HuH-7 (cell line): ENCODE data around the gene GDF7.

Source experiments
- DNase-seq: peaks from one replicate; pipeline ENCODE4 v3.0.0; 2011; ENCODE audit warnings: low spot score

The GDF7 gene

DNA sequence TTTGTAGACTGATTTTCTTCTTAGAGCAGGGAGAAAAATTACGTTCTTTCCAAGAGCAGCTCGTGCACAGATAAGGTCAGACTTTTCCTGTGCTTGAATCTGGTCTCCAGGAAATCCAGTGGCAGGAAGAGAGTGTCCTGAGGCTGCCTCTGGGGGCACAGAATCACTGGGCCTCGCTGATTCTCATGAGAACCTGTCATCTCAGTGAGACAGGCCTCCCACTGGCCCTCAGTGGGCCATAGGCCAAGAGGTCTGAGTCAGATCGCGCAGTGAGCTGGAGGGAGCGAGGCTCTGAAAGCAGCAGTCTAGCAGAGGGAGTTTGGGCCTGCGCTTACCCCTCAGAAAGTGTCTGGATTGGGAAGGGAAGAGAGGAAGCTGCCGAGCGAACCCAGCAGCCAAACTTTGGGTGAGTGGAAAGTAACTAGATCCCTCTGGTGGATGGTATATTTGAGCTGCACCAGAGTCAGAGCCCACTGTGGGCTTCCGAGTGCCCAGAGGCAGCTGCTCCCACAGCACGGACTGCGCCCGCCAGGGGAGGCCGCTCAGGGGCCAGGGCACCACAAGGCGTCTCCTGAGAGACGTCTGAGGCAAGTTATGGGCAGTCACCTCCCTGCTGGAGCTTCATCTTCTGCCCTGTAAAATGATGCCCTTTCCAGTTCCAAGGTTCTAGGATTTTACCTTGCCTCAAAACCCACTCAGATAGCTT lies 8.2 kb downstream of the GDF7 start:
- DNase-seq: no peak

DNA sequence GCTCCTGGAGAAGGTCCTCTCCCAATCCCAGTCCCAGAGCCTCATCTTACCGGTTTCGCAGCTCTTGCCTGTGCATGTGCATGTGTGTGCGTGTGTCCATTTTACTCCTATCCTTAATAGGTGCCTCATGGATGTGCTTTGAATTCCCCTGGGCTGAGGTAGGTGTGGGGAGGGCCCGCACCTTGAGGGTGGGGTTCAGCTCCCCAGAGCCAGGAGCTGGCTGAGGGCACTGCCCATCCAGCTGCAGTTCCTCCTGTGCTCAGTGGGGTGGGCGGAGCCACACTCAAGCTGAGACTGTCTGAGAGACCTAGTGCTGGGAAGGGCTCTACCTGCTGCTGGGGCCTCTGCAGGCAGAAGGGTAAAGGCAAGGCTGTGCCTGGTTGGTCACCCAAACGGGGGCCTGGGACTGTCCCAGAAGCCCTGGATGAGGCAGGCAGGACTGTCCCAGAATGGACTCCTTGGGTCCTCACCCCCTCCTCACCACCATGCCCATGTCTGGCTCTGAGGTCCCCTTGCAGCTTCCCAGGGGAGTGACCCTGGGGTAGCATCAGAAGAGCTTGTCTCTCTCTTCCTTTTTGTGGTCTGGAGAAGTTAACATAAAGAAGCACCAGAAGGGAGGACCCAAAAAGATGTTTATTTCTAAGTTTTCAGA lies 8.9 kb downstream of the GDF7 start:
- peak; percentile 82 for DNase-seq

DNA sequence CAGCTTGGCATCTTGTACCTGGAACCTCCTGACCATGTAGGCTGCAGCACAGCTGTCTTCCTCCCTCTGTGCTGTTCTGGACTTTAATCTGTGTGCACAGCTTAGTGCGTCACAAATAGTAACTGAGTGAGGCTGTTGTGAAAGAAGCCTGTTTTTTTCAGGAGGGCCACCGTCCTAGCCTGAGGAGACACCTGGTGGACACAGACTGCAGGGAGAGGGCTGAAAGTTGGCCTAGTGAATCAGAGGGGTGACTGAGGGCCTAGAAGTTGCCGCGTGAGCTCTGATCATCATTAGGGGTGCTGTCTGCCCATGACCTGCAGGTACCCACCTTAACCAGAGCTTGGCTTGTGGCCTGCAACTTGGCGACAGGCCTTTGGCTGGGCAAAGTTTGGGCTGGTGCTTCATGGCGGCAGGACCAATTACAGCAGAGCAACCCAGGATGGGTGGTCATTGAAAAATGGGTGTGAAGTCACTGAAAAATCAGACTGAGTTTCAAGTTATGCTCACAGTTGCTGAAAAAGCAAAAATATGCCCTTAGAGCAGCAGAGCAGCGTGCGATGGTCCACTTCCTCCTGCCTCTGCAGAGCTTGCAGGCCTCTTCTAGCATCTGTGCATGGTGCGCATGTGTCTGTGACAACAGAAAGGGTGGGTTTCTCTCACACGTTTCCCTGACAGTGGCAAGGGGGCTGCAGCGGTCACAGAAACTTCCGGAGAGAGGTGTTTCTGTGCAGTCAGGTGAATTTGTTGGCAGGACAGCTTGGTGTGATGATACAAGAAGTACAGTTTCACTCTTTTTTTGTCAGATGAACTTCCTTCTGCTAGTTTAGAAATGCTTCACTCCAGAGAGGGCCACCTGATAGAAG lies 9.6 kb downstream of the GDF7 start:
- peak; percentile 89 for DNase-seq

DNA sequence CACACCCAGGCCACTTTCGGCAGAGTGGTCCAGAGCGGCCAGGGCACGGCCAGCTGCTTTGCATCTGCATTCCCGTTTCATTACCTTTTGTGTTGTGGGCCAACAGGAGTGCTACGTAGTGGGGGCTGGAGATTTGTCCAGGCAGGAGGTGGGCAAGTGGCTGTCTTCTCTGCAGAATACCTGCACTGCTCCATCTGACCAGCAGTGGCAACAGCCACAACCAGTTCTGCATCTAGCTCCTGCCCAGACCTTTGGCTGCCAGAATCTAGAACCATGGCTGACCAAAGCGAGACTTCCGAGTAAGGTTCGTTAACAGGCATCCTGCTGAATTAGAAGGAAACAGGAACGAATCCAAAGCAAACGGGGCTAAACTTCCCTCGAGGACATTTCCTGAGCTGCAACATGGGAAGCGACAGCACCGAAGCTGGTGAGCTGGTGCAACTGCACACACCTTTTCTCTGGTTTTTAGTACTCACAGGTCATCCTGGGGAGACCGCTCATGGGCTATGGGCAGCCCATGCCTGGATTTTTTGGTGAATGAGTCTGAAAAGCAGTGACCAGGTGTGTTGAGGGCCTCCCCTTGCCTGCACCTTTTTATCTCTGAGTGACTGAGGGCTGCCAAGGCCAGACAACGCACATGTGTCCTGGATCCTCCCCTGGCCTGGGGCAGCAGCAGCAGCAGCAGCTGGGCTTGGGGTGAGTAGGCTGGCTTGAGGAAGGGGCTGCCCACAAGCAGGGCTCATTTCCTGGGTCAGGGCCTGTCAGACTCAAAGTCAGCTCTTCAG lies 10.5 kb downstream of the GDF7 start:
- no peak for DNase-seq

DNA sequence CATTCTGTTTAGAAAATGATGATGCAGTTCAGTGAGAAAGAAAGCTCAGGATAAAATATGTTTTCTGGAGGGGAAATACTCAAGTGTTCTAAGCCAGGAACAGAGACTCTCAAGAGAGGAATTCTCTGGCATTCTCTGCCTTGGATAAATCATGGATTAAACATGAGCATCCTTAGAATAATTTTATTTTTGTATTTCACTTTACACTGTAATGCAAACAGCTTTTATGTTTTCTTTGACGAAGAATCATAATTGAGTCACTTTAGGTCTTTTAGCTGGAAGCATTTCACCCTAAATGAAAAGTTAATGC lies 11.1 kb downstream of the GDF7 start:
- DNase-seq: no peak

DNA sequence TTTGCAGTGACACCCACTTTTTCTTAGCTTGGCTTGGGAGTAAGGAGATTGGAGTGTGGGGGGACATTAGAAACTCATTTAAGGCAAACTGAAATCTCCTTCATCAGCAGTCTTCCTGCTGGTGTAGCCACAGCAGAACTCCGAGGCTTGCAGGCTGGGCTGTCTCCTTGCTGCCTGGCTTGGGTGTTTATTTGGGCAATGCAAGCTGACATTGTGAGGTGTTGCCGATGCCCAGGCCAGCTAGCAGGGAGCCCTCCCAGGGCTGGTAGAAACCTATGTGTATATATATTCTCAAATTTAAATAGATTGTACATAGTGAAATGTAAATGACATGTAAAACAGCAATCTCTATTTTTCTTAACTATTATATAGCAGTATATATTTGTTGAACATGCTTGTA lies 11.8 kb downstream of the GDF7 start:
- DNase-seq: no peak

DNA sequence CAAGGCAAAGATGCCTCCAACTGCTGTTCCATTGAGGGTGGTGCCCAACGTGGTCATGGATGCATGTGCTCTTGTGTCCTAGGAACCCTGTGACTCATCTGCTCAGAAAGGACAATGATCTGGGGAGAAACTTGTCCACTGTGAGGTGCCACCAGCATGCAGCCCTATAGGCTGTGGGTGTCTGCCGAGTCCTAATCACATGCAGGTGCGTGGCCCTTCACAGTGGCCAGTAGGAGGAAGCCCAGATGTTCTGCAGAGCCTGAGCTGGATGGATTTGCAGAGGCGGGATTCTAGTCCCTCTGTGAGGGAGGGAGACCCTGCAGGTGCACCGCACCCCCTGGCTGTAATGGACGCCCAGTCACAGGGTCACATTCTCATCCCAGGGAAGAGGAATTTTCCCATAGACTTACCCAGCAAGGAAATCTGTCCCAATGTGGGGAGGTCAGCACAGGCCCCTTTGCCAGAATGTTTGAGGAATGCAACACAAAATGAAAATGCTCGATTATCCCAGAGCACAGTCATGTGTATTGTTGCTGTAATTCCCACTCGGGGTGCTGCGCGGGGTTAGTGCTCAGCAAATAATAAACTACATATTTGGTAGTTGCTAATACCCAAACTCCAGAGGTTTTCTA lies 13.9 kb downstream of the GDF7 start:
- DNase-seq: no peak

DNA sequence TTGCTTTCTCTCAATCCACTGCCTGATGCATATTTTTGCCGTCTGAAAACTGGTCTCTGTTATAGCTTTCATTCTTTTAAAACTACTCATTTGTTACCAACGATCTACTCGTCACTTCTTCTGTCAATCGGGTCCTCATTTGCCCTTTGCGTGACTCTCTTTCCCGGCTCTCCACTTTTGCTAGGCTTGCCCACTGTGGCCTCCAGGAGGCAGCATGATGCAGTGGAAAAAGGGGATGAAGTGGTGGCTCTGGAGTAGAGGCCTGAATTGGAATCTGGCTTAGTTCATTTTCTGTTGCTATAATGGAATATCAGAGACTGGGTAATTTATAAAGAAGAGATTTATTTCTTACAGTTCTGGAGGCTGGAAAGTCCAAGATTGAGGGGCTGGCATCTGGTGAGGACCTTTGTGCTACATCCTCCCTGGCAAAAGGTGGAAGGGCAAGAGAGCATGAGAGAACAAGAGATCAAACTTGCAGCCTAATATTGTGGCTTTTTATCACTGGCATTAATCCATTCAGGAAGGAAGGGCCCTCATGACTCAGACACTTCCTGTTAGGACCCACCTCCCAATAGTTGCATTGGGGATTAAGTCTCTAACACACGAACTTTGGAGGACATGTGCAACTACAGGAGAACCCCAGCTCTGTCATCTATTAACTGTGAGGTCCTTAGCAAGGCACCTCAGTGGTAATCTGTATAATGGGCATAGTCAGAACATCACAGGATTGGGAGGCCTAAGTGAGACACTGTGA lies 15.4 kb downstream of the GDF7 start:
- peak; percentile 56 for DNase-seq

DNA sequence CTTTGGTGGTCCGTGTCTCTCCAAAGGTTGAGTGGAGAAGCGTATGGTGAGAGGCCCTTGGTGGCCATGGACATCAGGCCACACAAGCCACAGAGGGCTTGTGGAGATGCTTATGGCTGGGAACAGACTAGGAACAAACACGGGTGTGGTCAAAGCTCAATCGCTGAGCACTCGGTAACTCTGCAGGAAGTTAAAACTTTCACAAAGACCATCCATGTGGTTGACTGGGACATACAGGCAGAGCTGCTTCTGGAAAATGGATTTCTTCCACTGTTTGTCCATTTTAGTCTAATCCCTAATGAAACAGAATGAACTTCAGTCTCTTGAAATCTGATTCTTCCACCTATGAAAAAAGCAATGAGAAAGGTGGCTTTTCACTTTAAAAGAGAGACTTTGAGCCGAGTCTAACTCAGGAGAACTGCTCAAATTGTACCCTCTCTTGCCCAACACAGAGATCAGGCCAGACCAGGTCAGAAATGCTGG lies 17.7 kb downstream of the GDF7 start:
- DNase-seq: no peak

DNA sequence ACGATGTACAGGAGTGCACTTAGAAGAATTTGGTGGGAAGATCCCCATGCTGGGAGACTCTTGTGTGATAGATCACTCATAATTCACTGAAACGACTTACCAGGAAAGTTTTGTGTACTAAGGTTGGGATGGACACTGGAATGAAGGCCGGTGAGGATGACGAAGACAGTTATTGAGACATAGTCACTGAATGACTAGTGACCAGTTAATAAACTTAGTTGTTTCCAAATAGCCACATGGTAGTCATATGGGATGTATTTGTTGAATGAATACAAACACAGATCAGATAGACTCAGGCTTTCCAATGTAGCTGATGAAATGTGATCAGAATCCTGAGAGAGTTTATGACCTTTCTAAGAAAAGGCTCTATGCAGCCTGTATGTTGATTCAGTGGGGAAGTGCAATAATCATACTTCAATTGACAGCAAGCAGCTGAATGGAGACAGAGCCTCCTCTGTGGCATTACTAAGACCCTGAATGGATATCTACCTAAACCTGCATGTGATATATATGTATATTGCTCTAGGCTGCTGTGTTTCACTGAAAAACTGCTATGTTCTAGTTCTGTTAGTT lies 20.4 kb downstream of the GDF7 start:
- no peak for DNase-seq

DNA sequence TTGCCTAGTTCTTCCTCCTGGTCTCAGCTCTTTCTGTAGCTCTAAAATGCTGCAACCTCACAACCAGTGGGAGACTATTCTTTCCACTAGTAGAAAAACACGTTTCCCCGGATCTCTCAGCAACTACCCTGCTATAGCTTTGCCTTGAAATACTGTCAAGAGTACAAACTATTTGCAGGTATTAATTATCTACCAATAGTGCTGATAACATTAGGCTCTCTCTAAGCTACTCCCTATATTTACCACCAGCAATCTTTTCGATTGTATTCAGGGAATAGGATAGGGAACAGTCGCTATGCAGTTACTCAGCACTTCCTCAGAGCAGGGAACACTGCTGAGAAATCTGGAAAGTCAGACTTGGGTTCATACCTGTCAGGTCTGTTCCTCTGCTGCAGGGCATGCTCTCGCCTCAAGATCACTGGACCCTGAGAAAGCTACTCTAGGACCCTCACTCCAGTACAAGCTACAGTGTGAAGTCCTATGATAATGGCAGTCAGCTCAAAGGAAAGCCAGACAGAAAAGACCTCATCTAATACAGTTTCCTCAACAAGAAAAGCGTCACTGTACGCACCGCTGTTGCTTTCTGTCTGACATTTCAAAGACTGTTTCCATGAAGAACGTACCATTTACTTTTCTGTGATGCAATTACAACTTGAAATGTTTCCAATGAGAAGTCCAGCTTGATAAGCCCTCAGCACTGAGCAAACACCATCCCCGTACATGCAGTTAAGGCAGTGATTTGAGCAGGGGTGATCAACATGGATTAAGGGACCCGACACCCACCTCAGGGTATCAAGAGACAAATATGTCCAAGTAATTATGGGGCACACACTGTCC lies 22.7 kb downstream of the GDF7 start:
- no peak for DNase-seq

DNA sequence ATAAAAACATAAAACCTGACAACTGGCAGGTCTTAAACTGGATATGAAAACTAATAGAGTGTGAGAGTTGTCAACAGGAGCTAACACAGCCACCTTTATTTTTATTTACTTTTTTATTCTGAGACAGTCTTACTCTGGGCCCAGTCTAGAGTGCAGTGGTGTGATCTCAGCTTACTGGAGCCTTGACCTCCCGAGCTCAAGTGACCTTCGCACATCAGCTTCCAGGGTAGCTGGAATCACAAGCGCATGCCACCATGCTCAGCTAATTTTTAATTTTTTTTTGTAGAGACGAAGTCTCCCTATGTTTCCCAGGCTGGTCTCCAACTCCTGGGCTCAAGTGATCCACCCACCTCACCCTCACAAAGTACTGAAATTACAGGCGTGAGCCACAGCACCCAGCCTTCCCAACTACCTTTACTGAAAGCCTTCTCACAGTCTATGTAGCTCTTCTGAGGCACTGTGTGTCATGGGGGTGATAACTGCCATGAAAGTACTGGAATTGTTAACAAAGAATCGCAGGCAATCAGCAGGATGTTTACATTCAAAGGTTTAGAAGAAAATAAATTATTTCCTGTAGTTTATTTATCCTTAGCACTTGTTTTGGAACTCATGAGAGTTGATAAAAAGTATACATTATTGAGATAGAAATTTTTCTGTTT lies 24.3 kb downstream of the GDF7 start:
- DNase-seq: no peak

DNA sequence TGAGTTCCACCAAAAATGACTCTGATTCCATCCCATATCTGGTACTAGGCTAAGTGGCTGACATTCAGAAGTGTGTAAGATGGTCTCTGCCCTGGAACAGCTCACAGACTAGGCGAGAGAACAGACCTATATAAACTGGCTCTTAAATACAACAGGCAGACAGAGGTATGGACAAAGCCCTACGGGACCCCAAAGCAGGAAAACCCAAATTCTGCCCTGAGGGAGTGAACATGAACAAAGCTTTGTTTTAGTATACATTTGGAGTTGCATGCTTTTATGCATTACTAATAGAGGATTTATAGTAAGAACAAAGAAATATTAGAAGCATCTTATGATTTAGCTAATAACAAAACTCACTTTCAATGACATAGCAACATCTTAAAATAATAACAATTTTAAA lies 25.1 kb downstream of the GDF7 start:
- DNase-seq: no peak

DNA sequence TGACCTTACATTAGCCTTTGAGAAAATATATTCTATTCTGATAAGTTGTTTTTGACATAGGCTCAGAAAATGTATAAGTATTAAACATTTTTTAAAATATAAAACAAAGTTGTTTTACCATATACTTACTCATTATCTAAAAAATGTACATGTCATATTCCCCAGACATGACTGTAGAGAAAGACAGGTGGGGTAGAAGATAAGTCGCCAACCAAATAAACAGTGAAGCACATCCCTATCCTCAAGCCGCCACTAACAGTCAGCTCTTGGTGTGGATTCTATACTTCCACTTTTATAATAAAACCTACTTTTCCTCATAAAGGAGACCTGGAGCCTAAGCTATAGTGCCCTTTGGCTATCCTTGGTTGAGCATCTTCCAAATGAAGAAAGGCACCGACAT lies 26.4 kb downstream of the GDF7 start:
- DNase-seq: no peak

DNA sequence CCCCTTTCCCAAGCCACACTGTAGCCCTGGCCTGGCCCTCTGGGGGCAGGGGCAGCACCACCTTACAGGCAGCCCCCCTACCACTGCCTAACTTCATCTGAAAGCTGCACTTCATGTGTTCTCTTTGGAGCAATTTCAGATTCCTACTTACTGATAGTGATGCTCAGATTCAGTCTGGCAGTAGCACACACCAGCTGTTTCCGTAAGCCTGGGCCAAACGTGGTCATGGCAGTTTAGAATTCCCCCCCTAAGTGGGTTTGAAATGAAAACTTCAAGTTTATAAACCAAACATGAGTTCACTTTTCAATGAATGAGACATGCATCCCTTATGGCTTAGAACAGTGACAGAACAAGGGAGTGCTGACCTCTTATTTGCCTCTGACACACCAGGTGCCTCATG lies 29.4 kb downstream of the GDF7 start:
- DNase-seq: no peak

DNA sequence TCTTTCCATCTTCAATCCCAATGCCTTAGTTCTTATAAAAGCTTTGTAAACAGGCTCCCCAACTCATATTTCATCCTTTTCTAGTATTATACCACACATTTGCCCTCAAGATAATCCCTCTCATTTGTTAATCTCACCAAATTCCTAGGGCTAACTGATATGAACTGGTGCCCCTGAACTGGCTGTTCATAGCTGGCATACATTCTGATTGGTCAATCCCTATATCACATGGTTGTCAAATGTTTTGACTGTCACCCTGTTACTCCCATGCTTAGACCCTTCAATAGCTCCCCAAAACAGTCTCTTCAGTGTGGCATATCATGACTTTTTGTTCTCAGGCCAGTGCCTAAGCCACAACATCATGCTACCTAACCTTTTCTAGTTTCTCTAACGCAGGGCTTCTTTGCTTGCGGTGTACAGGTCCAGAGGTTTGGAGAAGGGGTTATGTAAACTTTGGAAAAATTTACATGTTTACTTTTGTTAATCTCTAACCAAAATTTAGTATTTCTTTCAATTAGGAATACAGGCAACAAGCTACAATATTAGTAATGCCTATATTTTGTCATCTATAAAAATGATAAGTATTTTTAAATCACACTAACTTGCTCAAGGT lies 30.5 kb downstream of the GDF7 start:
- DNase-seq: no peak

DNA sequence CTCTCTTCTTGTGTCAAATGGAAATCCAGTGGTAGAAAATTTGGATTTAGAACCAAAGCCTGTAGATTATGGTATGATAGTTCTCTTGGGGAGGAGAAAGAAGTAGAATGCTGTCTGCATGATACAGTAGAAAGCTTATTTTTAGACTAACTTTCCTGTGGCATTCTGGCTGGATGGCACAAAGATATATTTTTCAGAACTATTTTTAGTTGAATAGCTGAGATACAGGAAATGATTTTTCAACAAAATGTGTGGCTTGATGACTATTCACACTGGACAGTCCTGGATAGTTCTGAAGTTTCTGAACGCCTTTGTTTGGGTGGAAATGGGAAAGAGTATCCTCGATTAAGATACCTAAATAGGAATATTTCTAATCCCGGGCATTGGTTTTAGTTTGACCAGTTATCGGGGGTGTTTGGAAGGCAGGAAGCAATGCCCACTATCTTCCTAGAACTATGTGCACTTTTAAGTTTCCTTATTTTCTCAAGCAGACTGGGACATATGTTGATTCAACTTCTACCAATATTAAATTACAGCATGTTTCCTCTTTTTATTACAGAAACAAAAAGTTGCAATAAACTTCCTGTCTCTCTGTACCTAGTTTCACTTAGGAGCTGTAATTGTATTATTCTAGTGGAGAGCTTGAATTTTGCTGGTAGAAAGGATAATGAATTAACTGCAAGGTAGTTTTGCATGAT lies 32.1 kb downstream of the GDF7 start:
- DNase-seq: no peak

DNA sequence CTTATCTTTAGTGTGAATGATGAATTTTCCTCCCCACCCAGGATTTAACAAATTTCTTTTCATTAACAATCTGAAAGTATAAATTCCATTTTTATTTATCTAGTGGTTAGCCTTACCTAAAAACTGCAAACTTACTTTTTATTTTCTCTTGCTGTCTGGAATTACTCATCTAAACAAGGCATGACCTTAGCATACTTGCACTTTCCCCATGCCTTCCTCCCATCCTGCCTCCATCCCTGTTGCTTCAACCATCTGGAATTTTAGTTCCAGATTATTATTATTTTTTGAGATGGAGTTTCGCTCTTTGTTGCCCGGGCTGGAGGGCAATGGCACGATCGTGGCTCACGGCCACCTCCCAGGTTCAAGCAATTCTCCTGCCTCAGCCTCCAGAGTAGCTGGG lies 35.6 kb downstream of the GDF7 start:
- no peak for DNase-seq
